Stimulated activated CD4-positive, alpha-beta T cell treated with anti-CD3 and anti-CD28 coated beads, Interleukin-2, amount 100 ng/mL, for 4 hours (primary cell): ENCODE data around the gene LARGE2.

ENCODE experiments used
- DNase-seq: peaks from one replicate; pipeline ENCODE4 v3.0.0-alpha.2; 2020; ENCODE audit warnings: low read depth

The LARGE2 gene

GRCh38 chr11:45930031-45930794 is 7.8 kb downstream of the LARGE2 start:
- DNase-seq, result no peak

- no peak for DNase-seq
These were observed 8.6 kb downstream of the LARGE2 start for GRCh38 chr11:45930951-45931570.

GRCh38 chr11:45931739-45932138 is 9.3 kb downstream of the LARGE2 start:
- DNase-seq, result no peak

- DNase-seq, result no peak
These were observed 9.8 kb downstream of the LARGE2 start for GRCh38 chr11:45932217-45932616.

- DNase-seq, result no peak
These were observed 10.8 kb downstream of the LARGE2 start for GRCh38 chr11:45933131-45933831.

GRCh38 chr11:45933846-45934579 is 11.6 kb downstream of the LARGE2 start:
- no peak for DNase-seq

GRCh38 chr11:45934580-45935318 is 12.3 kb downstream of the LARGE2 start:
- DNase-seq, result no peak

- no peak for DNase-seq
These were observed 13.1 kb downstream of the LARGE2 start for GRCh38 chr11:45935349-45936064.

- DNase-seq, result no peak
These were observed 14.1 kb downstream of the LARGE2 start for GRCh38 chr11:45936511-45937054.

GRCh38 chr11:45937916-45938315 is 15.5 kb downstream of the LARGE2 start:
- no peak for DNase-seq

GRCh38 chr11:45939836-45940235 is 17.4 kb downstream of the LARGE2 start:
- DNase-seq, result no peak

GRCh38 chr11:45941285-45941684 is 18.8 kb downstream of the LARGE2 start:
- no peak for DNase-seq

- DNase-seq, result no peak
These were observed 19.9 kb downstream of the LARGE2 start for GRCh38 chr11:45942381-45942780.

- no peak for DNase-seq
These were observed 23.0 kb downstream of the LARGE2 start for GRCh38 chr11:45945397-45945999.

GRCh38 chr11:45947885-45948284 is 25.4 kb downstream of the LARGE2 start:
- DNase-seq, result no peak

GRCh38 chr11:45948356-45948755 is 25.9 kb downstream of the LARGE2 start:
- no peak for DNase-seq

- DNase-seq, result no peak
These were observed 27.5 kb downstream of the LARGE2 start for GRCh38 chr11:45949992-45950407.

- no peak for DNase-seq
These were observed 37.4 kb downstream of the LARGE2 start for GRCh38 chr11:45959851-45960250.

GRCh38 chr11:45960387-45961095 is 38.1 kb downstream of the LARGE2 start:
- DNase-seq, result no peak
